22Rv1 (cell line): ENCODE measurements around the gene BNC2.

ENCODE experiments used
- H3K27ac ChIP-seq: fragments of 450-650 bp; 2 replicates; pipeline ENCODE4 v1.5.1; 2017
- ZFX ChIP-seq: fragments of 450-650 bp; IDR thresholded peaks from 2 replicates; pipeline ENCODE4 v1.6.1; 2017; ENCODE audit warnings: antibody characterized with exemption, borderline replicate concordance
- TF ChIP-seq, protein P1 (sequence below): fragments of 450-650 bp; IDR thresholded peaks from 2 replicates; pipeline ENCODE4 v1.5.1; 2017; ENCODE audit warnings: mild to moderate bottlenecking

Gene BNC2

DNA sequence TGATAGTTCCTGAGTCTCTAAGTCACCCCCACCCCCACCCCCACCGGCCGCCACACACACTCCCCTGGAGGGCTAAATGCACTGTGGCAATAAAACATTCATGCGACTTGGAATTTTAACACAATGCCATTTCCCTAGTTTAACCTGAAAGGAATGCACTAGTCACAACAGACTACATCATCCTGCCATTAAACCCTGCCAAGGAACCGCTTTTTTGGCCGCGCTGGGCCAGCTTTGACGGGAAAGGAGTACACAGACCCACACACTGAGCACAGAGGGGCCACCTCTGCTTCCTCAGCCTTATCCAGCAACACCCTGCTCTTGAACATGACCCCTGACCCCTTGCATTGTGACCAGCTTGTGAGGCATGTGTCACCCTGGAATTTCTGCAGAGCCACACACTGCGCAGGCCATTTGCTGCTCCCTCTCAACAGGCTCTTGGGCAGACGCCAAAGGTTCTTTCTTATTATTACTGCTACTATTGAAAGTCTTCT is 165.3 kb downstream of the BNC2 start:
- TF ChIP-seq, protein P1, sequence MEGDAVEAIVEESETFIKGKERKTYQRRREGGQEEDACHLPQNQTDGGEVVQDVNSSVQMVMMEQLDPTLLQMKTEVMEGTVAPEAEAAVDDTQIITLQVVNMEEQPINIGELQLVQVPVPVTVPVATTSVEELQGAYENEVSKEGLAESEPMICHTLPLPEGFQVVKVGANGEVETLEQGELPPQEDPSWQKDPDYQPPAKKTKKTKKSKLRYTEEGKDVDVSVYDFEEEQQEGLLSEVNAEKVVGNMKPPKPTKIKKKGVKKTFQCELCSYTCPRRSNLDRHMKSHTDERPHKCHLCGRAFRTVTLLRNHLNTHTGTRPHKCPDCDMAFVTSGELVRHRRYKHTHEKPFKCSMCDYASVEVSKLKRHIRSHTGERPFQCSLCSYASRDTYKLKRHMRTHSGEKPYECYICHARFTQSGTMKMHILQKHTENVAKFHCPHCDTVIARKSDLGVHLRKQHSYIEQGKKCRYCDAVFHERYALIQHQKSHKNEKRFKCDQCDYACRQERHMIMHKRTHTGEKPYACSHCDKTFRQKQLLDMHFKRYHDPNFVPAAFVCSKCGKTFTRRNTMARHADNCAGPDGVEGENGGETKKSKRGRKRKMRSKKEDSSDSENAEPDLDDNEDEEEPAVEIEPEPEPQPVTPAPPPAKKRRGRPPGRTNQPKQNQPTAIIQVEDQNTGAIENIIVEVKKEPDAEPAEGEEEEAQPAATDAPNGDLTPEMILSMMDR = no peak
- H3K27ac ChIP-seq = no peak overlapping the region

DNA sequence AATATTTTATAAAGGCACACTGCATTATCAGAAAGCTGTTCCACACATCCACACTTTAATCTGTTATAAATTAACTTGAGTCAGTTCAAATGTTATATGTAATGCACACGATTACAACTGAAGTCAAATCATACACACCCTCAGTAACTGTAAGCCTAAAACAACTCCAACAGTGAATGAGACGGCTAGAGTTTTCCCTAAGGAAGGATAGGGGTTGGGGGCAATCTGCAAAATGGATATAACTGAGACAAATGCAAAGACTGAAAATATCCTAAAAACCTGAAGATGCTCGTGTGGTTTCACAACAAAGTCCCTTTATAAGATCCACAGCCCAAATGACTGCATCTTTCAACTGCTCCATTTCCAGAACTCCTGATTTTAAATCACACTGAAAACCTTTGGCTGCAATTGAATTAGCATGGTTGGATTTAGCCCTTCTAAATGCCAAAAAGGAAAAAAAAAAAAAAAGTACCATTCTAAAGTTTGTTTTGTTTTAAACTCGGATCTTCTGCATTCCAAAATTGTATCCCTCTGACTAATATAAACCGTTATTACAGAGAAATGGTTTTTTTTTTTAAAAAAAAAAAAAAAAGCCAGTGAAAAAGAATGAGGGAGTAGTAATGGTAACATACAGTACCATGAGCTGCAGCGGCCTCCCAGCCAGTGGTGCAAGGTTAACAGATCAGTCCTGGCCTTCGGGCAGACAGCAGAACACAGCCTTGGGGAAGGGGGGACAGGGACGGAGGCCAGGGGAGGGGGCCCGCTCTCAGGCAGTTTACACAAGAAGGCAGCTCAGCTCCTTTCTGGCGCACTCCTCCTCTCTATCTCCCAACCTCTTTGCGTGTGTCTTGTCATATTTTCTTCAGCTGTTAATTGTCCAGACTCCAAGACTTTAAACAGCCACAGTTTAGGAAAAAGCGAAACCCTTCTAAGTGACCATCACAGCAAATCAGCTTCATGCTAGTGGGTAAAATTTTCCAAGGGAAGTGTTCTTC is 166.1 kb downstream of the BNC2 start:
- TF ChIP-seq, protein P1 = no peak
- TF ChIP-seq ZFX = no peak
- H3K27ac ChIP-seq = no peak overlapping the region

DNA sequence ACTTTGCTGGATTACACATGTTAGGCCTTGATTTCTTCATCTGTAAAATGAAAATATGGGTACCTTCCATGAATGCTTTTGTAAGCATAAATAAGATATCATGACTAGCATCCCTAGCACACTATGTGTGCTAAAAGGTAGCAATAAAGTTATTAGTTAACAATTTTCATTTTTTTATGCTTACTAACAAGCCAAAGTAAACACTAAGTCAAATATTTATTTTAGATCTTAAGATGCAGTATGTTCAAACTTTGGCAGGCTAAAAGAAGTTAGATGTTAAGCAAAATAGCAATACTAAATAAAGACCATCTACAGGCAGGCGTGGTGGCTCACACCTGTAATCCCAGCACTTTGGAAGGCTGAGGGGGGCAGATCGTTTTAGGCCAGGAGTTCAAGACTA is 169.1 kb downstream of the BNC2 start:
- TF ChIP-seq, protein P1 = no peak
- no peak for TF ChIP-seq ZFX
- H3K27ac ChIP-seq = peak overlapping the region; percentile 42

DNA sequence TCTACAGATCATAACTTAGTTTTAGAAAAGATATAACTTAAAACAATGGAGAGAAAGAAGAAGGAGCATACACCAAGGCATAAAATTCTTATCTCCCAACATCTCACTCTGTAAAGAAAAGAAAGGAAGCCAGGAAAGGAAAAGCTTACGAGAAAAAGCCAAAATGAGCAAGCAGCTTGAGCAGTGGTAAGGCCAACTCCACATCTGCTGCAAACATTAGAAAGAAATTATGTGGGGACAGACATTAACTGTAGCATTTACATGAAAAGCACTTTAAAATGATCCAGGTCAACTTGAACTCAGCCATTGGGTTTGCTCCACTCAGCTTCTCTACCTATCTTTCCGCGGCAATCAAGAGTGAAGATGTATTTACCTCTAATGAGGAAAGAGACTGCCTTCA is 176.9 kb downstream of the BNC2 start:
- no peak for TF ChIP-seq ZFX
- TF ChIP-seq, protein P1 = no peak
- H3K27ac ChIP-seq = no peak overlapping the region

DNA sequence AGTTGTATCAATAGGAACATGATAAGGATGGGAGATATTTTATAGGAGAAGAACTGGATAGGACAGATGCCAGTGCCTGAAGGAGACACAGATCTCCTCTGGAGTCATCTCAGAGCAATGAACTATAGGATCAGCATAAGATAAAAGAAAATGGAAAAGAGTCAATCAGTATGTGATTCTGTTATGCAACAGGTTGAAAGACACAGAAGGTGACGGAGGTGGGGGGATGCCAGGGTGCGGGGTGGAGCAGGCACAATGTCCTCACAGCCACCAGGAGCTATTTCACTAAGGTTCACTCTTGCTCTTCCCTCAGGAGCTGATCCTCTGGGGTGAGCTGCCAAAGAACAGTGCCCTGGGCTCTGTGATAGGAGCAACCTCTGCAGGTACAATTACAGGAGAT is 179.8 kb downstream of the BNC2 start:
- H3K27ac ChIP-seq = no peak overlapping the region
- TF ChIP-seq ZFX = no peak
- TF ChIP-seq, protein P1 = no peak

DNA sequence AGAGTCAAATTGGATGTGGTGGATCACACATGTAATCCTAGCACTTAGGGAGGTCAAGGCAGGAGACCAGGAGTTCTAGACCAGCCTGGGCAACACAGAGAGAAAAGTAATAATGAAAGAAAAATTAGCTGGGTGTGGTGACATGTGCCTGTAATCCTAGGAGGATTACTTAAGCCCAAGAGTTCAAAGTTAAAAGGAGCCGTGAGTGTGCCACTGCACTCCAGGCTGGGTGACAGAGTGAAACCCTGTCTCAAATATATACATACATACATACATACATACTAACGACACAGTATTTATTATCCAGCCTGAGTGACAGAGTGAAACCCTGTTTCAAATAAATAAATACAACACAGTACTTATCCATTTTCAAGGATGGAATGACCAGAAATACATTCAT is 180.3 kb downstream of the BNC2 start:
- TF ChIP-seq, protein P1 = no peak
- no peak for TF ChIP-seq ZFX
- no peak overlapping the region for H3K27ac ChIP-seq

DNA sequence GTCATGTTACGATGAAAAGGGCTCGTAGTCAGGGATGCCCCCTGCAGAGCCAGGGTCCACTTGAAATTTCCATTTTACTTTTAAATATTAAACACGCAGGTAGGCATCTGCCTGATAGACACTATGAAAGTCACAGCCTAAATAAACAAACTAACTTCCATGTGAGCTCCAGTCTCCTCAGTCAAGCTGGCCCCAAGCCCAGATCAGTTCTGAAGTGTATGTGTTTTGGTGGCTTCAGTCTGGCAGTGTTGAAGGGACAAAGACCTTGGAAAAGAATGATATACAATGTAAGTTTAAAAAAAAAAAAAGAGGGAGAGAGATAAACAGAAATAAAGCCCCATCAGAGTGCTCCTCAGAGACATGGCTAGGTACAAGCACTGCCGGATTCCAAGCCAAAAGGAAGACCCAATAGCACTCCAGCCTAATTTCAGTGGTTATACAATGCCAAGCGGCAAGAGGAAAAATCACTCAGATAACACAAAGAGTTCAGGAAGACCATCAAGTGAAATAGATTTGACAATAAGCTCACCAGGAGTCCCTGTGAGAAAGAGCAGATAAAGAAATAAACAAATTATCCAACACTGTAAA is 181.0 kb downstream of the BNC2 start:
- TF ChIP-seq, protein P1 = no peak
- TF ChIP-seq ZFX = no peak
- H3K27ac ChIP-seq = no peak overlapping the region
